ENCODE data around the gene CMTR1. TPM values are rescaled to one million over a fixed set of nuclear protein-coding genes. Genes with fewer than 3 reads are reported as not detected.

The CMTR1 gene
- total and polyA plus RNA-seq, 4 donors = 4.7 to 25.5 (median 18.8) TPM

GRCh38 chr6:37435373-37435772 is 2.4 kb downstream of the CMTR1 start:
- Histone ChIP-seq H3K27me3 (ENCODE audit: control insufficient read depth in 4 of 4, insufficient read depth in 4 of 4, low read length in 3 of 4) (no peaks in the 10 kb centered on the region), H3K4me3 (ENCODE audit: low read depth in 1 of 3, low read length in 3 of 3) (no peak overlapping the region), H3K9ac (ENCODE audit: low read depth in 1 of 2, low read length in 2 of 2) (no peak overlapping the region), H3K27ac (ENCODE audit: low read depth in 1 of 2, low read length in 2 of 2) (no peak overlapping the region), H3K4me1 (ENCODE audit: control insufficient read depth in 4 of 4, insufficient read depth in 4 of 4, low read length in 3 of 4) (peaks cover 0 to 16% (median 12%) of the 10 kb centered on the region in 4 donors), H3K36me3 (ENCODE audit: control insufficient read depth in 4 of 4, insufficient read depth in 3 of 4, low read depth in 1 of 4, low read length in 3 of 4) (peaks cover 0 to 23% (median 15%) of the 10 kb centered on the region in 4 donors), H3K9me3 (ENCODE audit: control insufficient read depth in 4 of 4, low read length in 3 of 4) (no peaks in the 10 kb centered on the region)
- no peak for TF ChIP-seq SP1 (IDR thresholded peaks at IDR 0.05)
- TF ChIP-seq RAD21 (IDR thresholded peaks at IDR 0.05) = no peak
- TF ChIP-seq RXRA (IDR thresholded peaks at IDR 0.05) = no peak
- TF ChIP-seq, protein P1, sequence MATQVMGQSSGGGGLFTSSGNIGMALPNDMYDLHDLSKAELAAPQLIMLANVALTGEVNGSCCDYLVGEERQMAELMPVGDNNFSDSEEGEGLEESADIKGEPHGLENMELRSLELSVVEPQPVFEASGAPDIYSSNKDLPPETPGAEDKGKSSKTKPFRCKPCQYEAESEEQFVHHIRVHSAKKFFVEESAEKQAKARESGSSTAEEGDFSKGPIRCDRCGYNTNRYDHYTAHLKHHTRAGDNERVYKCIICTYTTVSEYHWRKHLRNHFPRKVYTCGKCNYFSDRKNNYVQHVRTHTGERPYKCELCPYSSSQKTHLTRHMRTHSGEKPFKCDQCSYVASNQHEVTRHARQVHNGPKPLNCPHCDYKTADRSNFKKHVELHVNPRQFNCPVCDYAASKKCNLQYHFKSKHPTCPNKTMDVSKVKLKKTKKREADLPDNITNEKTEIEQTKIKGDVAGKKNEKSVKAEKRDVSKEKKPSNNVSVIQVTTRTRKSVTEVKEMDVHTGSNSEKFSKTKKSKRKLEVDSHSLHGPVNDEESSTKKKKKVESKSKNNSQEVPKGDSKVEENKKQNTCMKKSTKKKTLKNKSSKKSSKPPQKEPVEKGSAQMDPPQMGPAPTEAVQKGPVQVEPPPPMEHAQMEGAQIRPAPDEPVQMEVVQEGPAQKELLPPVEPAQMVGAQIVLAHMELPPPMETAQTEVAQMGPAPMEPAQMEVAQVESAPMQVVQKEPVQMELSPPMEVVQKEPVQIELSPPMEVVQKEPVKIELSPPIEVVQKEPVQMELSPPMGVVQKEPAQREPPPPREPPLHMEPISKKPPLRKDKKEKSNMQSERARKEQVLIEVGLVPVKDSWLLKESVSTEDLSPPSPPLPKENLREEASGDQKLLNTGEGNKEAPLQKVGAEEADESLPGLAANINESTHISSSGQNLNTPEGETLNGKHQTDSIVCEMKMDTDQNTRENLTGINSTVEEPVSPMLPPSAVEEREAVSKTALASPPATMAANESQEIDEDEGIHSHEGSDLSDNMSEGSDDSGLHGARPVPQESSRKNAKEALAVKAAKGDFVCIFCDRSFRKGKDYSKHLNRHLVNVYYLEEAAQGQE (IDR thresholded peaks at IDR 0.05) = no peak
- TF ChIP-seq FOXA2 (IDR thresholded peaks at IDR 0.05) = no peak
- TF ChIP-seq HNF4A (conservative IDR thresholded peaks at IDR 0.05) = no peak
- no peak for TF ChIP-seq HNF4G (IDR thresholded peaks at IDR 0.05)
- WGBS = 85% methylated on average over 4 of the region's 4 CpGs
- no peak for DNase-seq (ENCODE audit: low spot score)

- DNase-seq (ENCODE audit: low spot score) = no peak
- H3K27ac ChIP-seq (ENCODE audit: low read depth in 1 of 2, low read length in 2 of 2) = no peak overlapping the region
- H3K27me3 ChIP-seq (ENCODE audit: control insufficient read depth in 4 of 4, insufficient read depth in 4 of 4, low read length in 3 of 4) = no peaks in the 10 kb centered on the region
- H3K9ac ChIP-seq (ENCODE audit: low read depth in 1 of 2, low read length in 2 of 2) = no peak overlapping the region
- no peak overlapping the region for H3K4me3 ChIP-seq (ENCODE audit: low read depth in 1 of 3, low read length in 3 of 3)
- TF ChIP-seq GABPA (IDR thresholded peaks at IDR 0.05 in 1 of 2, conservative IDR thresholded peaks at IDR 0.05 in 1 of 2) = no peak
- no peak for TF ChIP-seq FOXA1 (IDR thresholded peaks at IDR 0.05)
- no peak for TF ChIP-seq MAX (IDR thresholded peaks at IDR 0.05)
- TF ChIP-seq HNF4A (conservative IDR thresholded peaks at IDR 0.05) = no peak
- TF ChIP-seq RAD21 (IDR thresholded peaks at IDR 0.05) = no peak
- 89% methylated on average over 5 of the region's 5 CpGs for WGBS
- H3K36me3 ChIP-seq (ENCODE audit: control insufficient read depth in 4 of 4, insufficient read depth in 3 of 4, low read depth in 1 of 4, low read length in 3 of 4) = peaks cover 0 to 23% (median 15%) of the 10 kb centered on the region in 4 donors
- no peaks in the 10 kb centered on the region for H3K9me3 ChIP-seq (ENCODE audit: control insufficient read depth in 4 of 4, low read length in 3 of 4)
- H3K4me1 ChIP-seq (ENCODE audit: control insufficient read depth in 4 of 4, insufficient read depth in 4 of 4, low read length in 3 of 4) = peaks cover 0 to 16% (median 12%) of the 10 kb centered on the region in 4 donors
Observed at GRCh38 chr6:37435816-37436215, 2.8 kb downstream of the CMTR1 start.

DNA sequence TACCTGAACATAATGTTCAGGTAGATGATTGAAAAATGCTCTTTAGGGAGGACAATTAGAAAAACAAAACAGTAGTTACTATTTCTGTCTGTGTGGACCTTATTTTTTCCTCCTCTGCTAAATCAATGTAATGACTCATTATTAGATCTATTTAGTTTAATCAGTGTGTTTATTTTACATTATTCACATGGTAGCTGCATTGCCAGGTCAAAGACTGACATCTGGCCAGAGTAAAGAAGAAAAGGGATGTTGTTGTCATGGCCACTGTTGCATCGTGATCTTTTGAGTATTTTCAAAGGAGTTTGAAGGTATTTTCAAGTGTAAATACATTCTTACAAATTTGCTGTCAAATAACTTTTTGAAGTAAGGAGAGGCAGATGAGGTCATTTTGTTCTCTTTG is 5.9 kb downstream of the CMTR1 start:
- Histone ChIP-seq H3K27ac (ENCODE audit: low read depth in 1 of 2, low read length in 2 of 2) (no peak overlapping the region), H3K4me3 (ENCODE audit: low read depth in 1 of 3, low read length in 3 of 3) (no peak overlapping the region), H3K9ac (ENCODE audit: low read depth in 1 of 2, low read length in 2 of 2) (no peak overlapping the region), H3K27me3 (ENCODE audit: control insufficient read depth in 4 of 4, insufficient read depth in 4 of 4, low read length in 3 of 4) (no peaks in the 10 kb centered on the region), H3K36me3 (ENCODE audit: control insufficient read depth in 4 of 4, insufficient read depth in 3 of 4, low read depth in 1 of 4, low read length in 3 of 4) (peaks cover 0 to 24% (median 15%) of the 10 kb centered on the region in 4 donors), H3K9me3 (ENCODE audit: control insufficient read depth in 4 of 4, low read length in 3 of 4) (no peaks in the 10 kb centered on the region), H3K4me1 (ENCODE audit: control insufficient read depth in 4 of 4, insufficient read depth in 4 of 4, low read length in 3 of 4) (peaks cover 0 to 21% (median 12%) of the 10 kb centered on the region in 4 donors)
- DNase-seq (ENCODE audit: low spot score) = no peak
- WGBS = 49% methylated on average over 1 of the region's 1 CpG
- no peak for TF ChIP-seq RXRA (IDR thresholded peaks at IDR 0.05)
- TF ChIP-seq MAX (IDR thresholded peaks at IDR 0.05) = no peak
- TF ChIP-seq ZBTB33 (IDR thresholded peaks at IDR 0.05) = no peak
- no peak for TF ChIP-seq NR2F2 (IDR thresholded peaks at IDR 0.05)
- TF ChIP-seq, protein P2, sequence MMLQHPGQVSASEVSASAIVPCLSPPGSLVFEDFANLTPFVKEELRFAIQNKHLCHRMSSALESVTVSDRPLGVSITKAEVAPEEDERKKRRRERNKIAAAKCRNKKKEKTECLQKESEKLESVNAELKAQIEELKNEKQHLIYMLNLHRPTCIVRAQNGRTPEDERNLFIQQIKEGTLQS (IDR thresholded peaks at IDR 0.05) = no peak
- TF ChIP-seq JUND (IDR thresholded peaks at IDR 0.05) = no peak
- no peak for TF ChIP-seq GABPA (IDR thresholded peaks at IDR 0.05 in 1 of 2, conservative IDR thresholded peaks at IDR 0.05 in 1 of 2)
- no peak for TF ChIP-seq RAD21 (IDR thresholded peaks at IDR 0.05)
- TF ChIP-seq, protein P1 (IDR thresholded peaks at IDR 0.05) = no peak
- no peak for TF ChIP-seq SP1 (IDR thresholded peaks at IDR 0.05)
- TF ChIP-seq YY1 (IDR thresholded peaks at IDR 0.05) = no peak
- TF ChIP-seq, protein P3, sequence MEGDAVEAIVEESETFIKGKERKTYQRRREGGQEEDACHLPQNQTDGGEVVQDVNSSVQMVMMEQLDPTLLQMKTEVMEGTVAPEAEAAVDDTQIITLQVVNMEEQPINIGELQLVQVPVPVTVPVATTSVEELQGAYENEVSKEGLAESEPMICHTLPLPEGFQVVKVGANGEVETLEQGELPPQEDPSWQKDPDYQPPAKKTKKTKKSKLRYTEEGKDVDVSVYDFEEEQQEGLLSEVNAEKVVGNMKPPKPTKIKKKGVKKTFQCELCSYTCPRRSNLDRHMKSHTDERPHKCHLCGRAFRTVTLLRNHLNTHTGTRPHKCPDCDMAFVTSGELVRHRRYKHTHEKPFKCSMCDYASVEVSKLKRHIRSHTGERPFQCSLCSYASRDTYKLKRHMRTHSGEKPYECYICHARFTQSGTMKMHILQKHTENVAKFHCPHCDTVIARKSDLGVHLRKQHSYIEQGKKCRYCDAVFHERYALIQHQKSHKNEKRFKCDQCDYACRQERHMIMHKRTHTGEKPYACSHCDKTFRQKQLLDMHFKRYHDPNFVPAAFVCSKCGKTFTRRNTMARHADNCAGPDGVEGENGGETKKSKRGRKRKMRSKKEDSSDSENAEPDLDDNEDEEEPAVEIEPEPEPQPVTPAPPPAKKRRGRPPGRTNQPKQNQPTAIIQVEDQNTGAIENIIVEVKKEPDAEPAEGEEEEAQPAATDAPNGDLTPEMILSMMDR (IDR thresholded peaks at IDR 0.05; ENCODE audit: low read depth, low read length, missing input control) = no peak
